Measurements from ENCODE around the gene GIGYF2.

GRCh38 chr2:232744963-232745362 lies 47.8 kb downstream of the GIGYF2 start:
- no peak for TF ChIP-seq POLR2AphosphoS5 (IDR thresholded peaks at IDR 0.05; ENCODE audit: low read depth, low read length)
- TF ChIP-seq CTCF (IDR thresholded peaks at IDR 0.05), result no peak
